MM.1S (cell line): Measurements from ENCODE around the gene RPP40.

Source experiments
- DNase-seq: peaks from one replicate; pipeline ENCODE4 v3.0.0-alpha.2; 2015
- H2AFZ ChIP-seq: fragments of 300-600 bp; sonication (generic); 2 replicates; pipeline ENCODE4 v1.6.0; 2016; ENCODE audit warnings: antibody characterized with exemption, low read length
- H3F3A ChIP-seq: fragments of 300-600 bp; sonication (generic); 2 replicates; pipeline ENCODE4 v1.6.1; 2016; ENCODE audit warnings: mild to moderate bottlenecking, antibody characterized with exemption, low read length, moderate library complexity, mixed read lengths; ENCODE audit not compliant: insufficient read depth
- H3K27ac ChIP-seq: fragments of 300-600 bp; sonication (generic); 2 replicates; pipeline ENCODE4 v1.5.1; 2016; ENCODE audit warnings: mild to moderate bottlenecking, low read length
- H3K27me3 ChIP-seq: fragments of 300-600 bp; sonication (generic); replicated peaks from 2 replicates; pipeline ENCODE4 v1.6.0; 2016; ENCODE audit warnings: low read length; ENCODE audit not compliant: insufficient read depth
- H3K36me3 ChIP-seq: fragments of 300-600 bp; sonication (generic); replicated peaks from 2 replicates; pipeline ENCODE4 v1.6.1; 2016; ENCODE audit warnings: mild to moderate bottlenecking, low read length, mixed read lengths; ENCODE audit not compliant: insufficient read depth
- H3K4me1 ChIP-seq: fragments of 300-600 bp; sonication (generic); 2 replicates; pipeline ENCODE4 v1.6.1; 2016; ENCODE audit warnings: low read length, mixed read lengths
- H3K4me2 ChIP-seq: fragments of 300-600 bp; sonication (generic); 2 replicates; pipeline ENCODE4 v1.6.0; 2016; ENCODE audit warnings: low read depth, low read length
- H3K4me3 ChIP-seq: fragments of 300-600 bp; sonication (generic); 2 replicates; pipeline ENCODE4 v1.5.1; 2016; ENCODE audit warnings: low read length, mixed read lengths
- H3K79me2 ChIP-seq: fragments of 300-600 bp; sonication (generic); 2 replicates; pipeline ENCODE4 v1.6.1; 2016; ENCODE audit warnings: mixed run types, low read length, mixed read lengths
- H3K9ac ChIP-seq: fragments of 300-600 bp; sonication (generic); 2 replicates; pipeline ENCODE4 v1.6.1; 2016; ENCODE audit warnings: low read length, mixed read lengths
- H3K9me2 ChIP-seq: fragments of 300-600 bp; sonication (generic); replicated peaks from 2 replicates; pipeline ENCODE4 v1.6.1; 2016; ENCODE audit warnings: mild to moderate bottlenecking, low read length, mixed read lengths; ENCODE audit not compliant: insufficient read depth
- H3K9me3 ChIP-seq: fragments of 300-600 bp; sonication (generic); replicated peaks from 2 replicates; pipeline ENCODE4 v1.6.1; 2016; ENCODE audit warnings: mild to moderate bottlenecking, low read length, mixed read lengths; ENCODE audit not compliant: insufficient read depth
- H4K20me1 ChIP-seq: fragments of 300-600 bp; sonication (generic); 2 replicates; pipeline ENCODE4 v1.6.1; 2016; ENCODE audit warnings: mild to moderate bottlenecking, low read length, moderate library complexity, mixed read lengths; ENCODE audit not compliant: insufficient read depth
- EZH2 ChIP-seq: fragments of 300-600 bp; sonication (generic); optimal IDR thresholded peaks from 2 replicates; pipeline ENCODE3; 2017; ENCODE audit warnings: low read depth, mild to moderate bottlenecking, antibody characterized with exemption, low read length, mixed read lengths
- EZH2phosphoT487 ChIP-seq: fragments of 300-600 bp; sonication (generic); IDR thresholded peaks from 2 replicates; pipeline ENCODE4 v1.6.1; 2018; ENCODE audit warnings: antibody characterized with exemption, low read length
- TF ChIP-seq, protein P1 (sequence below): fragments of 300-600 bp; sonication (generic); IDR thresholded peaks from 2 replicates; pipeline ENCODE4 v1.5.1; 2016; ENCODE audit warnings: antibody characterized with exemption, low read length, mixed read lengths

RPP40 gene

GRCh38 chr6:4967301-4968030, 36.4 kb downstream of the RPP40 start:
- no peaks in the 10 kb centered on the region for H3K9me3 ChIP-seq
- no peak overlapping the region for H3K9ac ChIP-seq
- H3F3A ChIP-seq, result no peaks in the 10 kb centered on the region
- H2AFZ ChIP-seq, result no peak overlapping the region
- H3K9me2 ChIP-seq, result no peaks in the 10 kb centered on the region
- no peaks in the 10 kb centered on the region for H3K4me1 ChIP-seq
- no peak for DNase-seq
- no peak overlapping the region for H3K4me2 ChIP-seq
- H3K36me3 ChIP-seq, result no peaks in the 10 kb centered on the region
- TF ChIP-seq, protein P1, sequence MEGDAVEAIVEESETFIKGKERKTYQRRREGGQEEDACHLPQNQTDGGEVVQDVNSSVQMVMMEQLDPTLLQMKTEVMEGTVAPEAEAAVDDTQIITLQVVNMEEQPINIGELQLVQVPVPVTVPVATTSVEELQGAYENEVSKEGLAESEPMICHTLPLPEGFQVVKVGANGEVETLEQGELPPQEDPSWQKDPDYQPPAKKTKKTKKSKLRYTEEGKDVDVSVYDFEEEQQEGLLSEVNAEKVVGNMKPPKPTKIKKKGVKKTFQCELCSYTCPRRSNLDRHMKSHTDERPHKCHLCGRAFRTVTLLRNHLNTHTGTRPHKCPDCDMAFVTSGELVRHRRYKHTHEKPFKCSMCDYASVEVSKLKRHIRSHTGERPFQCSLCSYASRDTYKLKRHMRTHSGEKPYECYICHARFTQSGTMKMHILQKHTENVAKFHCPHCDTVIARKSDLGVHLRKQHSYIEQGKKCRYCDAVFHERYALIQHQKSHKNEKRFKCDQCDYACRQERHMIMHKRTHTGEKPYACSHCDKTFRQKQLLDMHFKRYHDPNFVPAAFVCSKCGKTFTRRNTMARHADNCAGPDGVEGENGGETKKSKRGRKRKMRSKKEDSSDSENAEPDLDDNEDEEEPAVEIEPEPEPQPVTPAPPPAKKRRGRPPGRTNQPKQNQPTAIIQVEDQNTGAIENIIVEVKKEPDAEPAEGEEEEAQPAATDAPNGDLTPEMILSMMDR, result no peak
- TF ChIP-seq EZH2, result no peak
- no peak for TF ChIP-seq EZH2phosphoT487
- H3K79me2 ChIP-seq, result no peaks in the 10 kb centered on the region
- no peak overlapping the region for H3K27ac ChIP-seq
- H3K27me3 ChIP-seq, result no peaks in the 10 kb centered on the region
- no peaks in the 10 kb centered on the region for H4K20me1 ChIP-seq
- H3K4me3 ChIP-seq, result no peak overlapping the region

- Histone ChIP-seq H3K9ac (no peak overlapping the region), H3K4me3 (no peak overlapping the region), H3K4me1 (no peaks in the 10 kb centered on the region), H3K79me2 (no peaks in the 10 kb centered on the region), H4K20me1 (no peaks in the 10 kb centered on the region), H3K9me3 (no peaks in the 10 kb centered on the region), H3K36me3 (no peaks in the 10 kb centered on the region), H2AFZ (no peak overlapping the region), H3K27ac (no peak overlapping the region), H3F3A (no peaks in the 10 kb centered on the region), H3K4me2 (no peak overlapping the region), H3K9me2 (no peaks in the 10 kb centered on the region), H3K27me3 (no peaks in the 10 kb centered on the region)
- TF ChIP-seq EZH2phosphoT487 (no peak), EZH2 (no peak)
- TF ChIP-seq, protein P1, result no peak
- DNase-seq, result no peak
These were observed 38.1 kb downstream of the RPP40 start for GRCh38 chr6:4965562-4966389.

- no peaks in the 10 kb centered on the region for H4K20me1 ChIP-seq
- H3K36me3 ChIP-seq, result no peaks in the 10 kb centered on the region
- no peak overlapping the region for H3K9ac ChIP-seq
- no peak for DNase-seq
- H3K27me3 ChIP-seq, result no peaks in the 10 kb centered on the region
- H3K27ac ChIP-seq, result no peak overlapping the region
- H3K4me3 ChIP-seq, result no peak overlapping the region
- no peaks in the 10 kb centered on the region for H3K9me3 ChIP-seq
- H2AFZ ChIP-seq, result no peak overlapping the region
- no peak overlapping the region for H3K4me2 ChIP-seq
- no peaks in the 10 kb centered on the region for H3K9me2 ChIP-seq
- no peaks in the 10 kb centered on the region for H3F3A ChIP-seq
- no peaks in the 10 kb centered on the region for H3K79me2 ChIP-seq
- H3K4me1 ChIP-seq, result no peaks in the 10 kb centered on the region
- no peak for TF ChIP-seq EZH2
- TF ChIP-seq EZH2phosphoT487, result no peak
- TF ChIP-seq, protein P1, result no peak
These were observed 38.9 kb downstream of the RPP40 start for GRCh38 chr6:4964675-4965561.
